Hepatocyte (in vitro differentiated cells): ENCODE measurements around the gene IL10RA.

Experiments
- CTCF ChIP-seq: fragments of 200-600 bp; sonication (generic); IDR thresholded peaks from 2 replicates; pipeline ENCODE4 v1.5.1; 2016; ENCODE audit warnings: antibody characterized with exemption, mild to moderate bottlenecking; ENCODE audit not compliant: poor library complexity
- EZH2 ChIP-seq: fragments of 200-600 bp; sonication (generic); IDR thresholded peaks from 2 replicates; pipeline ENCODE4 v1.6.1; 2016; ENCODE audit warnings: antibody characterized with exemption, mild to moderate bottlenecking, borderline replicate concordance
- EZH2phosphoT487 ChIP-seq: fragments of 200-600 bp; sonication (generic); IDR thresholded peaks from one replicate; pipeline ENCODE4 v1.6.1; 2018; ENCODE audit warnings: antibody characterized with exemption, mild to moderate bottlenecking, low read depth, moderate library complexity; ENCODE audit not compliant: unreplicated experiment, severe bottlenecking

GRCh38 chr11:117973503-117973860, 12.7 kb upstream of the IL10RA start:
- TF ChIP-seq CTCF, result no peak
- TF ChIP-seq EZH2, result no peak
- TF ChIP-seq EZH2phosphoT487, result no peak
